Right renal pelvis (tissue), 4 donors: ENCODE data around the gene IL27RA. TPM values are rescaled to one million over a fixed set of nuclear protein-coding genes. Genes with fewer than 3 reads are reported as not detected.

Source experiments
- DNase-seq, 4 donors: peaks; one replicate each; pipeline ENCODE4 v3.0.0-alpha.2; 2013; ENCODE audit warnings: low read depth in 4 of 4, low spot score in 3 of 4, missing footprints in 1 of 4
- polyA plus RNA-seq, 4 donors: library from polyadenylated mRNA; unstranded; fragments of 120-200 nt; gene quantifications; one replicate each; pipeline ENCODE4 v1.2.1, GENCODE V29; 2013; ENCODE audit not compliant: insufficient read length in 4 of 4

The IL27RA gene
- polyA plus RNA-seq, 4 donors, result 6.5 to 8.2 (median 7.3) TPM

GRCh38 chr19:14081797-14082674 is 50.5 kb downstream of the IL27RA start:
- DNase-seq, result no peak

- no peak for DNase-seq
These were observed 51.1 kb downstream of the IL27RA start for GRCh38 chr19:14082675-14082960.

- DNase-seq, result no peak
These were observed 53.9 kb downstream of the IL27RA start, which contains the start of gene C19orf67 for GRCh38 chr19:14085309-14085995. Gene C19orf67 (minus strand): TSS chr19:14085783. CDS start chr19:14085627, 156 bp downstream.

- no peak for DNase-seq
These were observed 54.5 kb downstream of the IL27RA start for GRCh38 chr19:14086098-14086497.

- no peak for DNase-seq
These were observed 57.3 kb downstream of the IL27RA start for GRCh38 chr19:14088634-14089411.

- DNase-seq, result no peak
These were observed 57.8 kb downstream of the IL27RA start for GRCh38 chr19:14089412-14089661.

DNA sequence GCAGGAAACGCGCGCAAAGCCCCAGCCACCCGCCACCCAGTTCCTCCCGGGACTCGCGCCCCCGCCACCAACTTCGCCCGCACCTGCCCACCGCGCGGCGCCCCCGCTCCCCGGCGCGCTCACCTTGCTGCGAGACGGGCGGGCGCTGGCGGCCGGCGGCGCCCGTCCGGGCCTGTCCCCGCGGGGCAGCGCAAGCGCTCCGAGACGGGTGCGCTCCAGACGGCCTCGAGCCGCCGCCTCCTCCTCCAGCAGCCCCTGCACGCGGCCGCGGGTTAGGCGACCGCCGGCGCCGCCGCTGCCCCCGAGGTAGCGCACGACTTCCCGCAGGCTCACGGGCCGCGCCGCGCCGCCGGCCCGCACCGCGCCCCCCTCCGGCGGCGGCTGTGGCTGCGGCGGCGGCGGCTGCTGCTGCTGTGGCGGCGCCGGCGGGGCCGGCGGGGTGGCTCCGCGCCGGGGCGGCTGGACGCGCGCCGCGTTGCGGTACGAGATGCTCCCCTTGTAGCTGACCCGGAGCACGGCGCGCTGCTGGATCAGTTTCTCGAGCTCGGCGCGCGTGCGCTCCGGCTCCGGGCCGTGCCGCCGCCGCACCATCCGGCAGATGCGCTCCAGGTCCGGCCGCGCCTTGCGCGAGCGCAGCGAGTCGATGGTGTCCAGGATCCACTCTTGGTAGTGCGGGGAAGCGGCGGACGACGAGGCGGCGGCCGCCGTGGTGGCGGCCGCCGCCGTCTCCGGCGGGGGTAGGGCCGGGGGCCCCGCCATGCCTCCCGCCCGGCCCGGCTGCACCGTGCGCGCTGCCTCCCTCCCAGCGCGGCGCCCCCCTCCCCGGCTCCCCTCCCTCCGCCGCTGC is 58.3 kb downstream of the IL27RA start:
- no peak for DNase-seq

- peak in 3 of 4 donors; percentile 83 to 86 (median 83) for DNase-seq
These were observed 59.0 kb downstream of the IL27RA start, which contains the start of gene SAMD1 for GRCh38 chr19:14090509-14091080. Gene SAMD1 (minus strand): TSS chr19:14090751.

- DNase-seq, result no peak
These were observed 59.7 kb downstream of the IL27RA start for GRCh38 chr19:14091081-14091812.

DNA sequence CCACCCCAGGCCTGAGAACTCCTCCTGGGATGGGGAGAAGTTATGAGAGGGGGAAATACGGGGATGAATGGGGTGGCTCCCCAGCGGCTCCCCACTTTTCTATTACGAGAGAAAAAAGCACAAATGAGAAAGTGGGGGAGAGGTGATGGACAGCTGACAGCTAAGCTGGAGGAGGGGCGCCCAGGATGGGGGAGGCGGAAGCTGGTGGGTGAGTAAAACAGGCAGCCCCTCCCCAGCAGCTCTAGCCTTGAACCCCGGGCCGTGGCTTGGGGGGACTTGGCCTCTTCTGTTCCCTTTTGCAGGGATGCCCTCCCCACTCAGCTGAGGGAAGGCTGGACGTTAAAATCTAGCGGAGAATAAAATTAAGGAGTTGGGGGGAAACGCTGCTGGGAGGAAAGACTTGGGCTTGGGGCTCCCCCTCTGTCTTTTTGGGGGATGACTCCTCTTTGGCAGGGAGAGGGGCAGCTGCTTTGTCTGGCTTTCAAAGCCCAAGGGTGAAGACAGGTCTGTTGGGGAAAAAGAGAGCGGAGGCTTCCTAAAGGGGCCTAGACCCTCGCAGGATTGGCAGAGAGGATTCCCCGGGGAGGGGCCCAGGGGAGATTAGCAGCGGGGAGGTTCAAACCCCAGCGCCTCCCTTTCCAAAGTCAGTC is 60.4 kb downstream of the IL27RA start:
- DNase-seq, result no peak

GRCh38 chr19:14093117-14093823 is 61.7 kb downstream of the IL27RA start:
- DNase-seq, result no peak

DNA sequence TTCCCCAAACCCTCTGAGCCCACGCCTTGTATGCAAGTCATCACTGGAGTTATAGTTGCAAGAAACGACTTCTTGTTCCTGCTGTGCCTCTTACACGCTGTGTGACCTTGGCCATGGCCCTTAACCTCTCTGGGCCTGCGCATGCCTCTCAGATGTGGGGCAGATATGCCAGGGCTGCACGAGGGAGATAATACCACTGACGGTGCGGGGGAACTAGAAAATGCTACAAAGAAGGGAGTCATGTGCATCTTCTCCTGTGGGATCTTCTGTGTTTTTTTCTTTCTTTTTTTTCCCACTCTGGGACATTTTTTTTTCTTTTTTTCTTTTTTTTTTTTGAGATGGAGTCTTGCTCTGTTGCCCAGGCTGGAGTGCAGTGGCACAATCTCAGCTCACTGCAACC is 63.3 kb downstream of the IL27RA start:
- DNase-seq, result no peak

GRCh38 chr19:14096272-14096992 is 64.9 kb downstream of the IL27RA start:
- no peak for DNase-seq

- DNase-seq, result no peak
These were observed 66.1 kb downstream of the IL27RA start for GRCh38 chr19:14097532-14098151.

DNA sequence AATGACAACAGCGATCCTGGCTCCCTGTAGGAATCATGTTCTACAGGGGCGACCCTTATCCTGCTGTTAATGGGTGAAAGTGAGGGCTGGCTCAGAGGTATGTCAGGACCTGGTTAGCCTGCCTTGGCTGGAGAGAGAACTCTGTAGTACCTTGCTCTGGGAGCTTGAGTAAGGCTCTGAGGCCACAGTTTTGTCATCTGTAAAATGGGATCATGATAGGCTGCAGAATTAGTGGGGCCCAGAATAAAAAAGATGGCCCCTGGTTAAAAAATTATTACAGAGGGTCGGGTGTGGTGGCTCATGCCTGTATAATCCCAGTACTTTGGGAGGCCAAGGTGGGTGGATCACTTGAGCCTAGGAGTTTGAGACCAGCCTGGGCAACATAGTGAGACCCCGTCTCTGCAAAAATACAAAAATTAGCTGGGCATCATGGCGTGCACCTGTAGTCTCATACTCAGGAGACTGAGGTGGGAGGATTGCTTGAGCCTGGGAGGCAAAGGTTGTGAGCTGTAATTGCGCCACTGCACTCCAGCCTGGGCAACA is 69.5 kb downstream of the IL27RA start:
- no peak for DNase-seq

GRCh38 chr19:14102102-14102696 is 70.6 kb downstream of the IL27RA start:
- no peak for DNase-seq

DNA sequence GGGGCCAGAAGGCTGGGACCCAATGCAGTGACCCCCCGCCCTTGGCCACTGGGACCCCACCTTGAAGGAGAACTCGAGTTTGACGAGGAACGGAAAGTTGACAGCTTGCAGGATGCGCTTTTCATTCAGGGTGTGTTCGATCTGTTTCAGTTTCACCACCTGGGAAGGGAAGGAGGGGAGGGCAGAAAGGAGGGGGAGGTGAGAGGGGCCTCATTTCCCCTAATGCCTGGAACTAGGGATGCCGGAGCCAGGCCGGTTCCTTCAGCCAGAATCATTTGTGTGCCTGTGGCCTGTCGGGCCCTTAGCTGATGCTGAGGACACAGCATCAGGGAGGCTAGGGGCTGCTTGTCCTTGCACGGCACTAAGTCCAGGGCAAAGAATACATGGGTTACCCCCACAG is 71.2 kb downstream of the IL27RA start:
- no peak for DNase-seq
